Stimulated activated CD4-positive, alpha-beta T cell treated with anti-CD3 and anti-CD28 coated beads, TNF-alpha, amount 100 ng/mL, for 1 hour (primary cell): ENCODE results near the gene LRRC4C.
"Not testable (repeated sequence)": the region's sequence is repeated elsewhere in the genome, so short reads cannot be mapped to it uniquely, and the experiment has no call there.

Source experiments
- DNase-seq, 3 donors: peaks; one replicate each; pipeline ENCODE4 v3.0.0-alpha.2; 2020; ENCODE audit warnings: low read depth in 3 of 3, low spot score in 1 of 3

Gene LRRC4C

GRCh38 chr11:40268551-40268950 lies 1190.9 kb downstream of the LRRC4C start:
- DNase-seq, result no peak

- DNase-seq, result no peak
These were observed 1204.0 kb downstream of the LRRC4C start for GRCh38 chr11:40255457-40255856.

- no peak for DNase-seq
These were observed 1206.3 kb downstream of the LRRC4C start for GRCh38 chr11:40253166-40253565.

- DNase-seq, result no peak
These were observed 1207.2 kb downstream of the LRRC4C start for GRCh38 chr11:40252236-40252635.

- no peak for DNase-seq
These were observed 1212.5 kb downstream of the LRRC4C start for GRCh38 chr11:40246983-40247382.

- no peak for DNase-seq
These were observed 1217.9 kb downstream of the LRRC4C start for GRCh38 chr11:40241524-40242051.

- no peak for DNase-seq
These were observed 1219.2 kb downstream of the LRRC4C start for GRCh38 chr11:40240284-40240683.

- DNase-seq, result no peak
These were observed 1222.9 kb downstream of the LRRC4C start for GRCh38 chr11:40236526-40236925.

- no peak for DNase-seq
These were observed 1223.6 kb downstream of the LRRC4C start for GRCh38 chr11:40235841-40236240.

- DNase-seq, result no peak
These were observed 1228.6 kb downstream of the LRRC4C start for GRCh38 chr11:40230821-40231220.

- no peak for DNase-seq
These were observed 1230.8 kb downstream of the LRRC4C start for GRCh38 chr11:40228662-40229061.

- DNase-seq, result no peak
These were observed 1231.7 kb downstream of the LRRC4C start for GRCh38 chr11:40227730-40228129.

GRCh38 chr11:40226654-40227053 lies 1232.8 kb downstream of the LRRC4C start:
- DNase-seq, result no peak

- DNase-seq, result no peak
These were observed 1235.7 kb downstream of the LRRC4C start for GRCh38 chr11:40223596-40224330.

- DNase-seq, result no peak
These were observed 1240.1 kb downstream of the LRRC4C start for GRCh38 chr11:40219401-40219800.

- no peak for DNase-seq
These were observed 1243.9 kb downstream of the LRRC4C start for GRCh38 chr11:40215556-40215955.

GRCh38 chr11:40207416-40207815 lies 1252.0 kb downstream of the LRRC4C start:
- DNase-seq, result no peak

GRCh38 chr11:40204228-40204627 lies 1255.2 kb downstream of the LRRC4C start:
- no peak for DNase-seq

GRCh38 chr11:40203606-40204005 lies 1255.8 kb downstream of the LRRC4C start:
- no peak for DNase-seq

- DNase-seq, result no peak
These were observed 1256.7 kb downstream of the LRRC4C start for GRCh38 chr11:40202589-40203270.

GRCh38 chr11:40192590-40192989 lies 1266.9 kb downstream of the LRRC4C start:
- DNase-seq, result not testable (repeated sequence)

- no peak for DNase-seq
These were observed 1269.2 kb downstream of the LRRC4C start for GRCh38 chr11:40190294-40190693.
